NCI-H2196 (cell line): Measurements from ENCODE around the gene IRAK2.

ENCODE experiments used
- DNase-seq: peaks from one replicate; lab custom pipeline; 2025; ENCODE audit not compliant: unreplicated experiment; lab: John Stamatoyannopoulos, UW

The IRAK2 gene

DNA sequence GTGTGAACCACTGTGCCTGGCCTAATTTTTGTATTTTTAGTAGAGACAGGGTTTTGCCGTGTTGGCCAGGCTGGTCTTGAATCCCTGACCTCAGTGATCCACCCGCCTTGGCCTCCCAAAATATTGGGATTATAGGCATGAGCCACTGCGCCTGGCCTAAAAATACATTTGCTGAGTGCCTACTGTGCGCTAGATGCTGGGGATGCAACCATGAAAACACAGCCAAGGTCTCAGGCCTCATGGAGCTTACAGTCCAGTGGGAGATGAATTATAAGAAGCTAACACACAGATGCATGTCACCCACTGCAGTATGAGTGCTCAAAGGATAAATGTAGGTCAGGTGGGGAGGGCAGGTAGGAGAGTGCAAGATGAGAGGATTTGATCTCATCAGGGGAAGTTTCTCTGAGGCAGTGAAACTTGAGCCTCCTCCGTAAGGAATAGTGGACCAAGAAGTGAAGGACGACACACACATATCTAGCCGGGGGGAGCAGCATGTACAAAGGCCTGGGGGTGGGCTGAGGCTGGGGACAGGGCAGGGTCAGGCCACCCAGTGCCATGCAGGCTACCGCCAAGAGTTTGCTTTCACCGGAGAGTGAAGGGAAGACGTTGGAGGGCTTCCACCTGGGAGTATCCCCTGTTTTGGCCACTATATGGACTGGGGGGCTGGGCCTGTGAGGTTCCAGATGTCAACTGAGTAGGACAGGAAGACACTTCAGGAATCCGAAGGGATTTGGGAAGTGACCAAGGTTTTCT, 24.3 kb downstream of the IRAK2 start:
- no peak for DNase-seq

DNA sequence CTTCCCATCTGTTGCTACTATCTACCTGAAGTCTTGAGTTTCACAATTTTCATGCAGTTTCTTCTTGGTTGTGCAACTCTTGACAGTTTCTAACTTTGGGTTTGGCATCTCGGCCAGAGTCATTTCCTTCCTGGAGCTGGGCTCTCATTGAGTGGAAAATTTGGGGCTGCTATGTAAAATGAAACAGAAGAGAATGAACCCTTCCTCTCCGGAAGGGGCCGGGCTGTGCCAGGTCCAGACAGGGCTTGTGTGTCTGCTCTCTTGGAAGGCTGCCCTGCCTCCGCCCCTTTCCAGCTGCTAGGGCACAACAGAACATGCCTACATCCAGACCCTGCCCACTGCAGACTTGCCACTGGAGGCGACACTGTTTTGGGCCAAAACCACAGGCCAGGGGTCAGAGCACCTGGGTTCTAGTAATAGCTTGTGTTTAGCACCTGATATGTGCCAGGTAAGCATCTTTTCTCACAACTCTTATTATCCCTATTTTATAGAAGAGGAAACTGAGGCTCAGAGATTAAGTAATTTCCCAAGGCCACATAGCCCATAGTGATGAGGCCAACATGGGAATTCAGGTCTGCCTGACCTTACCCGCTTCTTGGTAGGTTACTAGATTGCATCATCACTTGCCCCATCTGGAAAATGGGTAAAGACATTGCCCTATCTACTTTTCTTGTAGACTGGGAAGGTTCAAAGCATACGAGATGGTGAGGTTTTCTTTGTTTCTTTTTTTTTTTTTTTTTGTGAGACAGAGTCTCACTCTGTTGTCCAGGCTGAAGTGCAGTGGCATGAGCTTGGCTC, 25.0 kb downstream of the IRAK2 start:
- peak; percentile 24 for DNase-seq

DNA sequence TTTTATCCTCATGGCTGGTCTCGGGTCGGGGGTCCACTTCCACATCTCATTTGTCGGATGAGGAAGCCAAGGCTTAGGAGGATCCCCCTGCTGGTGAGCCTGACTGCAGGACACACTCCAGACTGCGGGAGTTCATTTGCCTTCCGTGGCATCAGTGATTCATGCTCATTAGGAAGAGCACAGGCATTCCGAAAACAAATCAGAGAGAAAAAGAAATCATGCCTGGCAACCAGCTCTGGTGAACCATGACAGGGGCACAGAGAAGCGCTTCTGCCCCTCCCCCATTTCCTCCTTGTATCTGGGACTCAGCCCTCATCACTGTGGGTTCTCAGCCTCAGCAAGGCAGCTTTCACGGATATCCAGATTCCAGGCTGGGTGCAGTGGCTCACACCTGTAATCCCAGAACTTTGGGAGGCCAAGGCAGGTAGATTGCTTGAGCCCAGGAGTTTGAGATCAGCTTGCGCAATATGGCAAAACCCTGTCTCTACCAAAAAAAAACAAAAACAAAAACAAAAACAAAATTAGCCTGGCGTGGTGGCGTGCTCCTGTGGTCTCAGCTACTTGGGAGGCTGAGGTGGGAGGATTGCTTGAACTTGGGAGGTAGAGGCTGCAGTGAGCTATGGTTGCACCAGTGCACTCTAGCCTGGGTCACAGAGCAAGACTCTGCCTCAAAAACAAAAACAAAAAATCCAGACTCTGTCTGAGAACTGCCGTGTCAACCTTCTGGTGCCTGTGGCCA, 28.4 kb downstream of the IRAK2 start:
- no peak for DNase-seq

DNA sequence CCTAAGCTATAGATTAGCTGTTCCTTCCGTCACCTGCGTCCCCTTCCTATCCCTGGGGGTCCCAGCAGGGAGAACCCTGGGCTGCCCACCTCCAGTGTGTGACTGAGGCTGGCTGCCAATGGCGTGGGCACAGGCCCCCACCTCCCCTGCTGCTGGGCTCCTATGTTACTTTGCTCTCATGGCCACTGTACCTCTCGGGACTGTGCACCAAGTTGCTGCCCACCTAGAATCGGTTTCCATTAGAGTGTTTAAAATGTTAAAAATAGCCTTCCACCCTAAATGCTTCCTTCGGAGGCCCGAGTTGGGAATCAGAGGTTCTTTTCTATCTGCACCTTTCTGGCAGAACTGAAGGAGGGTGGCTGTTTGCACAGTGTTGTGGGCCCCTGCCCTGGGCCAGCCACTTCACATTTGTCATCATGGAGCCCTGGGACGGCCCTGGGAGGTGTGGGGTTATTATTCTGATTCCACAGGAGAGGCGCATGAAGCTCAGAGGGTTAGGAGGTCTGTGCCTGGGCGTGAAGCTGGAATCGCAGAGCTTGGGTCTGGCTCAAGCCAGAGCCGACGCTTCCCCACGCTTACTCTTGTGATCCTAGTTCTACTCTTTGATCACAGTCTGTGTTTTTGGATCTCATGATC, 29.1 kb downstream of the IRAK2 start:
- no peak for DNase-seq

DNA sequence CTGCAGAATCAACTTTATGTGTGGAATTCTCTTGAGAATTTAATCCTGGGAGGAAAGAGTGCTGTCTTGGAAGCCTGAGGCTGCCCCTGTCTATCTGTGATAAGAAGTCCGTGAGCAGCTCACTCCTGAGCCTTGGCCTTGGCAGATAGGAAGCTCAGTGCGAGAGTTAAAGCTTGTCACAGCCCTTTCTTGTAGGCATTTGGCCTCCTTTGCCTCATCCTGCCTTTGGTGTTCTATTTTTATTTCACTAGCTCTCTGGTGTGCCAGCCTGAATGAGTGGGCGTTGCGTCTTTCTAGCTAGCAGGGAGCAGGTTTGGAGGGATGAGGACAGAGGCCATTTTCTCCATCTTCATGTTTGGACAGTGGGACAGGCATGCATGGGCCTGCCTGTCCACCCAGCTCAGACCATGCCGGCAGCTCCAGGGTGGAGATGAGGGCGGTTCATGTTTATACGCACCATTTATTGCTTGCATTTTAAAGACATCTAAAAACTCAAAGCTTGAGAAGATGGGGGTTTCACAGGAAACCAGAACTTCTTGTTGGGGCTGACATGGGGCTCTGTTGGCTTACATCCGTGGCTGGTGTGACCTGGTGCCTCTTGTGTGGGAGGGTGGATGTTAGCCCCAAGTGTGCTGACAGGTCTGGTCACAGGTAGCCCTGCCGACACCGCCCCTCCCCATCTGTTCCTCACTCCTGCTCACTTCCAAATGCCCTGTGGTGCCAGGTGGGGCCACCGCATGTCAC, 29.8 kb downstream of the IRAK2 start:
- DNase-seq, result no peak

DNA sequence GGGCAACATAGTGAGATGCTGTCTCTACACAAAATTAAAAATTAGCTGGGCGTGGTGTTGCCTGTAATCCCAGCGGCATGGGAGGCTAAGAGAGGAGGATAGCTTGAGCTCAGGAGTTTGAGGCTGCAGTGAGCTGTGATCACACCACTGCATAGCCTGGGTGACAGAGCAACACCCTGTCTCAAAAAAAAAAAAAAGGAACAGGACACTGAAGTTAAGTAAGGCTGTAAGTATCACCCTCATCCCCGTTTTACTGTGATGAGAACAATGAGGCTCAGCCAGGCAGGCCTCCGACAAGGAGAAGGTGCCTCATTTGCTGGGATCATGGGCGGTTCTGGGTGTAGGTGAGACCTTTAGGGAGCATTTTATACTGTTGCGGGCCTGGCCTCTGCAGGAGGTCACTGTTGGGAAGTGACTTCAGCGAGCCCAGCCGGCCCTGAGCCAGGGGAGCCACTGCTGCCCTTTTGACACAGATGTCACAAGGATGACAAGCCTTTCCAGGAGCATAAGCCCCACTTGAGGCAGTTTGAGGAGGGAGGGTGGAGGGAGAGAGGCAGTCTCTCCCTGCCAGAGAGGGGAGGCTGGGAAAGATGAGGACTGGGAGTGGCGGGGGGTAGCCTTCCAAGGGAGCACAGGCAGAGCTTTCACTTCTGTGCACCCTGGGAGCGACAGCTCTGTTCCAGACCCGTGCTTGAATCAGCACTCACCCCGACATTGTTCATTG, 30.8 kb downstream of the IRAK2 start:
- DNase-seq, result no peak

DNA sequence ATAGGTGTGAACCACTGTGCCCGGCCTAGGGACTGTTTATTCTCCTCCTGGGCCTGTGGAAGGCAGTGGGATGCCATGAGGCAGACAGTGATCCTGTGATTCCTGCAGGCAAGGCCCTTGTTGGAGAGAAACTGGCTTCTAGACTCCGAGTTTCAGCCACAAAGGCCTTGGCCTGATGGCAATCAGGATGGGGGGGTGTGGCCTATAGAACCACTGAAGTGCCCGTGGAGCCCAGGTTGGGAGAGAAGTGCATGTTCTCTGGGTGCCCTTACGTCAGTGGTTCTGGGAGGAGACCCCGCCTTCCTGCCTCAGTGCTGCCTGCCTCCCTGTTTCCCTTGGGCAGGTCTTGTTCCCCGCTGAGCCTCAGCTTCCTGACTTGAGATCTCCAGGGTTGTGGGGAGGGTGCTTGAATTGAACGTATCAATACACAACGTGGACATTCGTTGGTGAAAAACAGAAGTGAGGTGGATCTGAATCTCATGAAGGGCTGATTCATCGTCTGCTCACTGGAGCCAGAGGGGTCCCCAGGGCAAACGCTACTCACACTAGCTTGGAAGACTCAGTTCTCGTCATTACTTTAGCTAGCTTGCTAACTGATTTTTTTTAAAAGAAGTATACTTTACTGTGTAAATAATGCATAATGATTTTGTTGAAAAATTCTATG, 31.8 kb downstream of the IRAK2 start:
- no peak for DNase-seq

DNA sequence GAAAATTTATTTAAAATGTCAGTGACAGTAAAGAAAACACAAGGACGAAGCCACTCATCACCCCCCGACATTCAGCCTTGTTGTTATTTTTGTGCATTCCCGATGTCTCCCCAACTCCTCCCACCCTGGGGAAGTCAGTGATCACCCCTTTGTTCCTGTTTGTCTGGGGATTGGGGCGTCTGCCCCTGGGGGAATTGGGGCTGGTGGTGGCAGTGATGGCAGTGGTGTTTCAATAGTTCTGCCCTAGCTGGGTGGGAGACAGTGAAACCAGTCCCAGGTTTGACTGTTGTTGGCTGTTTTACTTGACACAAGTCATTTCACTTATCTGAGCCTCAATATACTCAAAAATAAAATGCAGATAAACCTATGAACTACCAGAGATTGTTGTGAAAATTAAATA, 33.5 kb downstream of the IRAK2 start:
- DNase-seq, result no peak

DNA sequence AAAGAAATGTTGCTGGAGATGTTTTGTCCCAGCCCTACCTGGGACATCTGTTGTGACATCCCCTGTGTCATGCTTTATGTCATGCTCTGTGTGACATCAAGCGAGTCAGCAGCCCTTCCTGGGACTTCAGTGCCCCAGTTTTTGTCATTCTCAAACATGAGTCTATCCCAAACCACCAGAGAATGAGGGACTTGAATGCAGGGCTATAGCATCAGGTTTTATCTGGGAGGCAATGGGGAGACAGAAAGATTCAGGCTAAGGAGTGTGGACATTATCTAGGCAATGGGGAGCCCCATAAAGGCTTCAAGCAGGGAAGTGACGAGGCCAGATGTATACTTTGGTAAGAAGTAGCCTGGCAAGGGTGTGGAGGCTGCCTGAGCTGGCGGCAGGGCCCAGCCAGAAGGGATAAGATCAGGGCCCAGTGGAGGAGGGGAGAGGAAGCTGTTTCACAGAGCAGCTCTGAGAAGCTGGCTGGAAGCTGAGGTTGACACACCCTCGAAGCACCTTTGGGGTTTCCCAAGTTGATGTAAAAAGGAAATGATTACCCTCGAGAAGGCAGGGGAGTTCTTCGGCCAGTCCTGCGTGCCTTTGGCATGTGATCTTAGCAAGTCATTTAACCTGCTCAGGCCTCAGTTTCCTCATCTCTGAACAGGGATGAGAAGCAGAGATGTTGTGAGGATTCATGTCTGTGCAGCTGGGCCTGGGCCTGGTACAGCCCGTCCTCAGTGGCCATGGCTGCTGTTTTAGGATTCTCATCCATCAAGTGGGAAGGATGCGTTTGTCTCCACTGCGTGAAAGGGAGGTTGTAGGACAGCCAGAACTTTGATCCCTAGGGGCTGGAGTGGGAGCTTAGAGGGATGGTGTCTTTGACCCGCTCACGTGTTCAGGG, 34.3 kb downstream of the IRAK2 start:
- no peak for DNase-seq

DNA sequence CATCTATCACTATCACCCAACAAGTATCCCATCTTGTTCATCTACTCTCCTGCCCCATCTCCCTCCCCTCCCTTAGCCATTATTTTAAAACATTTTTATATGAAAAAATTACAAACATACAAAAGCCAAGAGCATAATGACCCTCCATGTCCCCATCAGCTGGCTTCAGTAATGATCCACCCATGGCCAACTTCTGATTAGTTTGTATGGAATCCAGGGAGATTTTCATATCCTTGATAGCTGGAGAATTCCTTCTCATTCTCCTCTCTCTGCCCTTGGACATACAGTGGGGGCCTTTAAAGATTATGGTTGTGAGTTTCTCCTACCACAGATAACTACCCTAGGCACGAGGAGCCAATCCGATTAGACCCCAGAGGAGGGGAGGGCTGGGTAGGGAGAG, 40.2 kb downstream of the IRAK2 start:
- DNase-seq, result no peak

DNA sequence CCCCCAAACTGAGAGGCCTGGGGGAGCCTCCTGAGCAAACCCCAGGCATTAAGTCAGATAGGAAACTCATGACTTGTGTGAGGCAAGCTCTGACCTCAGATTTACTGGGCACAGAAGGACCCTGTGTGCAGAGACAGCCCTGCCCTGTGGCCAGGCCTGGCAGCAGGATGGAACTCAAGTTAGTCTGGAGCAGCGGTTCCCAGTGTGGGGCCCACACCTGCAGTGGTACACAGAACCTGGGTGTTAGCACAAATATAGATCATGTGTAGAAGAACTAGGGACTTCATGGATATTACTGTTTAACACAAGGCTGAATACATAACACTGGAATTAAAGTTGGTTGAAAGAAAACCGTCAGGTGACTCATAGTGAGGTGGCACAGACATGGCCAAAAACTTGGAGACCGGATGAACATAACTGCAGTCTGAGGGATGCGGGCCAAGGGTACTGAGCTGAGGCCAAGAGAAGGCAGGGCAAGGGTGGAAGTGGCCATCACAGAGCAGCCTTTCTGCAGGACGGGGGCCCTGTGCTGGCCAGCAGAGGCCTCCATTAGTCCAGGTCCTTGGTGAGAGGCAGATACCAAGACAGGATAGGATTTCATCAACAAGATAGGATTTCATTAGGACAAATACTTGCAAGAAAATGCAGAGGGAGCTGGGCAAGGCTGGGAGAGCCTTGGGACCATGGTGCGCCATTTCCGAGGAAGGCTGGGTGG, 40.9 kb downstream of the IRAK2 start:
- no peak for DNase-seq

DNA sequence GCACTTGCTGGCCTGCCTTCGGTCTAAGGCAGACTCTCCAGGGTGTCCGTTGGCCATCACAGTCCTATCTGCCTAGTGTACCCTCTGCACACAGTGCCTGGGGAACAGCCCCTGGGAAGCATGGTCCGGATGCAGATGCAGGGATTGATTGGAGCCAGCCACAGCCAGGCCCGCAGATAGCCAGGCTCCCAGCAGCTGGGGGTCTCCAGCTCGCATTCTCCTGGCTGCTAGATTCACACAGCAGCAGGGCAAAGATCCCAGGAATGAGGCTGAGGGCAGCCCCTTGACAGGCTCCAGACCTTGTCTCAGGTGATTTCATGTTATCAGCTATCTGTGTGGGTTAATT, 41.4 kb downstream of the IRAK2 start:
- no peak for DNase-seq

DNA sequence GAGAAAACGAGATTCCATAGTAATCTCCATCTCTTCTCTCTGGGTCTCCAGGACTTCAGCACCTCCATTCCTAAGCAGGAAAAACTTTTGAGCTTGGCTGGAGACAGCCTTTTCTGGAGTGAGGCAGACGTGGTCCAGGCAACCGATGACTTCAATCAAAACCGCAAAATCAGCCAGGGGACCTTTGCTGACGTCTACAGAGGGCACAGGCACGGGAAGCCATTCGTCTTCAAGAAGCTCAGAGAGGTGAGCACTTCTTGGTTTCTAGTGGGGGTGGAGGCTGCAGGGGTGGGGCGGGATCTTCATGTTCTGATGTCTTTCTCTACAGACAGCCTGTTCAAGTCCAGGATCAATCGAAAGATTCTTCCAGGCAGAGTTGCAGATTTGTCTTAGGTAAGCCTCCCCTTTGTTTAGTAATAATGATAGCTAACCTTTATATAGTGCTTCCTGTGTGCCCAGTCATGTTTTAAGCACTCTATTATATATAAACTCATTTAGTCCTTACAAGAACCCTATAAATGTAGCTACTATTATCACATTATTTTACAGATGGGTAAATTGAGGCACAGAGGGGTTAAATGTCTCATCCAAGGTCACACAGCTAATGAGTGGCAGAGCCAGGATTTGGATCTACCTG, 48.6 kb downstream of the IRAK2 start:
- no peak for DNase-seq

DNA sequence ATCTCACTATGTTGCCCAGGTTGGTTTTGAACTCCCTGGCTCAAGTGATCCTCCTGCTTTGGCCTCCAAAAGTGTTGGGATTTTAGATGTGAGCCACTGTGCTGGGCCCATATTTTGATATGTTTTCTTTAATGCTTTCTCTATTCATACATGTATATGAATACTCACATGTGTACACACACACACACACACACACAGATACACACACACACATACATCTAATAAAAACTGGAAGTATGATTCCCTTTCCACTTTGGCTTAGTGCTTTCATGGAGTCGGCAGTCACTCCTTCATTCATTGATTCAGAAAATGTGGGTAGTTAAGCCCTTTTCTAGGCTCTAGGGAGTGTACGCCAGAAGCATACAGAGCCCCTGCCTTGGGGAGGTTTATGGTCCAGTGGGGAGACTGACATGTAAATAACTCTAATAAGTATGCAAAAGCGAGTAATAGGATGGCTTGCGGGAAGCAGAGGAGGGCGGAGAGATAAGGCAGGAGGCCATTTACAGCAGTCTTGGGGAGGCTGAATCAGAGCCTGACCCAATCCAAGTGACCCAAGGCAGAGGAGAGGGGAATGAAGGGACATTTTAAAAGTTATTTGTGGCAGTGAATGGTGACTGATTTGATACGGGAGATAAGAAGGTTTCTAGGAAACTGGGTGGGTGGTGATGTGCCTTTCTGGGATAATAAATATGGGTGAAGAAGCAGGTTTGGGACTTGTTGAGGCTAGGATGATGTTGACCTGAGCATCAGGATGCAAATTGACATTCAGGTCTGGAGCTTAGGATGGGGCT, 51.1 kb downstream of the IRAK2 start:
- DNase-seq, result no peak

DNA sequence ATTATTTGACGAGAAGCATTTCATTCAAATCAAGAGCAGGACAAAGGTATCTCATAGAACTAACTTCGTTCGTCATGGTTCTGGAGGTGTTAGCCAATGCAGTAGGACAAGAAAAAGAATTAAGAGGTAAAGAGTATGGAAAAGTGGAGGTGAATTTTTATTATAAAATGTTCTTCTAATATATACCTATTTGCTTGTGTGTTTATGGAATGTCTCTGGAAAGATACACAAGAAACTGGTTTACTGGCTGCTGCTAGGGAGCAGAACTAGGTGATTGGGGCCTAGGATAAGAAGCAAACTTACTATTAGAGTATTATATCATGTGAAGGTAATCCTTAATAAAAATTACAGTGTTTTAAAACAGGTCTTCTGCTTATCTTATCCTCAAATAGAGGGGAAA, 52.6 kb downstream of the IRAK2 start:
- no peak for DNase-seq

DNA sequence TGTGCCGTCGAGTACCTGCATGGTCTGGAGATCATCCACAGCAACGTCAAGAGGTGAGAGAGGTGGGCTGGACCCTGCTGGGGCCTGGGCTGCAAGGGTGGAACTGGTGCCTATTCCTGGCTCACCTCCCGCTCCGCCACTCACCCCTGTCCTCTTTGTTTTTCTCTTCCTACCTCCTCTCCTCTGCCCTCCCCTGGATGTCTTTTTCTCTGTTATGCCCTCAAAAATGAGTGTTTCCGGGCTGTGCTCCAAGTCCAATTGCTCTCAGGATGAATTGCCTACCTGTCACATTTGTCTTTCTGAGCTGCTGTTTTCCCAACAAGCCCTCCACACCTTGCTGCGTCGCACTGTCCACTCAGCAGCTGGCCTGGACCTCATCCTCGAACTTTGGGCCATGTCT, 55.0 kb downstream of the IRAK2 start:
- no peak for DNase-seq
